HEK293T (cell line): Measurements from ENCODE around the gene ANKRD35.

ENCODE experiments used
- CTCF ChIA-PET: fragments of 350-600 bp; formaldehyde crosslinking; extraction: SDS; loops from one replicate; lab custom pipeline; 2021; ENCODE audit warnings: antibody characterized with exemption, inconsistent platforms; lab: Yijun Ruan, JAX
- POLR2A ChIA-PET: fragments of 350-600 bp; formaldehyde crosslinking; extraction: SDS; loops from one replicate; lab custom pipeline; 2020; ENCODE audit warnings: antibody characterized with exemption, inconsistent platforms; lab: Yijun Ruan, JAX
- DNase-seq: peaks from one replicate; pipeline ENCODE4 v3.0.0; 2012; ENCODE audit warnings: mixed read lengths; ENCODE audit errors: extremely low spot score
- ARNT ChIP-seq: fragments of 450-650 bp; IDR thresholded peaks from 2 replicates; pipeline ENCODE4 v1.6.1; 2017; ENCODE audit warnings: mild to moderate bottlenecking
- BHLHE40 ChIP-seq: fragments of 450-650 bp; IDR thresholded peaks from 2 replicates; pipeline ENCODE4 v1.6.1; 2016; ENCODE audit warnings: mild to moderate bottlenecking, moderate library complexity, borderline replicate concordance
- CTBP1 ChIP-seq: fragments of 450-650 bp; IDR thresholded peaks from 2 replicates; pipeline ENCODE4 v1.6.1; 2016; ENCODE audit warnings: borderline replicate concordance
- ELF4 ChIP-seq: fragments of 450-650 bp; IDR thresholded peaks from 2 replicates; pipeline ENCODE4 v1.6.1; 2017; ENCODE audit warnings: antibody characterized with exemption
- FOXA1 ChIP-seq: fragments of 450-650 bp; IDR thresholded peaks from 2 replicates; pipeline ENCODE4 v1.6.1; 2016; ENCODE audit warnings: mild to moderate bottlenecking
- FOXK2 ChIP-seq: fragments of 450-650 bp; IDR thresholded peaks from 2 replicates; pipeline ENCODE4 v1.6.1; 2016; ENCODE audit warnings: mild to moderate bottlenecking
- FOXM1 ChIP-seq: fragments of 450-650 bp; IDR thresholded peaks from 2 replicates; pipeline ENCODE4 v1.6.1; 2017; ENCODE audit warnings: mild to moderate bottlenecking, borderline replicate concordance
- HDGF ChIP-seq: fragments of 450-650 bp; IDR thresholded peaks from 2 replicates; pipeline ENCODE4 v1.6.1; 2017; ENCODE audit warnings: antibody characterized with exemption, borderline replicate concordance
- L3MBTL2 ChIP-seq: fragments of 450-650 bp; conservative IDR thresholded peaks from 2 replicates; pipeline ENCODE4 v1.6.1; 2016; ENCODE audit warnings: mild to moderate bottlenecking
- LEF1 ChIP-seq: fragments of 450-650 bp; IDR thresholded peaks from 2 replicates; pipeline ENCODE4 v1.6.1; 2017; ENCODE audit warnings: mild to moderate bottlenecking, borderline replicate concordance
- NFRKB ChIP-seq: fragments of 450-650 bp; IDR thresholded peaks from 2 replicates; pipeline ENCODE4 v1.6.1; 2016; ENCODE audit warnings: mild to moderate bottlenecking, moderate library complexity
- SP1 ChIP-seq: fragments of 450-650 bp; IDR thresholded peaks from 2 replicates; pipeline ENCODE4 v1.6.1; 2017
- SUZ12 ChIP-seq: fragments of 450-650 bp; IDR thresholded peaks from 2 replicates; pipeline ENCODE4 v1.6.1; 2016; ENCODE audit warnings: mild to moderate bottlenecking
- TARDBP ChIP-seq: fragments of 450-650 bp; IDR thresholded peaks from 2 replicates; pipeline ENCODE4 v1.6.1; 2016
- ZNF384 ChIP-seq: fragments of 450-650 bp; IDR thresholded peaks from 2 replicates; pipeline ENCODE4 v1.6.1; 2016
- TF ChIP-seq, protein P1 (sequence below): fragments of 450-650 bp; IDR thresholded peaks from 2 replicates; pipeline ENCODE4 v1.6.1; 2016

ANKRD35 gene

DNA sequence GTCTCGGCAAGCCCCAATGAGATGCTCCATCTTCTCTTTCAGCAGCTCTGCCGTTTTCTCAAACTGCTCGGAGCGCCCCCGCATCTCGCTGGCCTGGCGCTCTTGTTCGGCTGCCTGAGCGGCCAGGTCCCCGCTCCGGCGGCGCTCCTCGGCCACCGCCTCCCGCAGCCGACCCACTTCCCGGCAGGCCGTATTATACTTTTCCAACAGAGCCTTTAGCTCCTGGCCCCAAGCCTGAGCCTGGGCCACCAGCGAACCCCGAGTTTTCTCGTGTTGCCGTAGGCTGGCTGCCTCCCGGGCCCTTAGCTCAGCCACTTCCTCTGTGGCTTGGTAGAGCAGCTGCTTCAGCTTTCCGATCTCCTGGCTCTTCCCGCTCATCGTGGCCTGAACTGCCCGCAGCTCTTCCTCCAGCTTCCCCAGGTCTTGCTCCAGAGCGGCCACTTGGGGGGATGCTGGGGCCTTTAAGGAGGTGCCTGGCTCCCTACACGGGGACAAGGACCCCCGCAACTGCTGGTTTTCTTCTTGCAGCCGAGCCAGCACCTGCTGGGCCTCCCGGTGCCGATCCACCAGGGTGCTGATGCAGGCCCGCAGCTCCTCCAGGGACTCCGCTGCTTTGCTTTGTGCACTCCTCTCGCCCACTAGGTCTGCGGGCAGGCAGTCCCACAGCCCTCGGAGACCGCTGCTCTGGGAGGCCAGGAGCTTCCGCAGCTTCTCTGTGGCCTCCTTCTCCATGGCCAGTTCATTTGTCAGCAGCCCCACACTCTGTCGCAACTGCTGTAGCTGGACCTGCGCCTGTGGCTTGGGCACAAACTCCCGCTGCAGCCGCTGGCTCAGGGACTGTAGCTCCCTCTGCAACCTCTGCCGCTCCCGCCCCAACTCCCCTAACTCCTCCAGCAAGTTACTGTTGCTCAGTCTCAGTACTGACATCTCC, 13.4 kb downstream of the ANKRD35 start:
- TF ChIP-seq, protein P1, sequence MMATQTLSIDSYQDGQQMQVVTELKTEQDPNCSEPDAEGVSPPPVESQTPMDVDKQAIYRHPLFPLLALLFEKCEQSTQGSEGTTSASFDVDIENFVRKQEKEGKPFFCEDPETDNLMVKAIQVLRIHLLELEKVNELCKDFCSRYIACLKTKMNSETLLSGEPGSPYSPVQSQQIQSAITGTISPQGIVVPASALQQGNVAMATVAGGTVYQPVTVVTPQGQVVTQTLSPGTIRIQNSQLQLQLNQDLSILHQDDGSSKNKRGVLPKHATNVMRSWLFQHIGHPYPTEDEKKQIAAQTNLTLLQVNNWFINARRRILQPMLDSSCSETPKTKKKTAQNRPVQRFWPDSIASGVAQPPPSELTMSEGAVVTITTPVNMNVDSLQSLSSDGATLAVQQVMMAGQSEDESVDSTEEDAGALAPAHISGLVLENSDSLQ: no peak
- TF ChIP-seq NFRKB (no peak), BHLHE40 (no peak), CTBP1 (no peak), ARNT (no peak), HDGF (no peak), TARDBP (no peak), FOXA1 (no peak), ELF4 (no peak), FOXK2 (no peak), ZNF384 (no peak), SP1 (no peak), FOXM1 (no peak), L3MBTL2 (no peak)
- DNase-seq: no peak
- CTCF ChIA-PET: interaction anchor here (0.5 to 2.0 kb wide), 2 partner anchors 10 to 13 kb away, joined by 5 to 6 read pairs; partner anchors contain the start of gene PIAS3
- POLR2A ChIA-PET: interaction anchor here (1.1 to 2.3 kb wide), 5 partner anchors 12 to 48 kb away, joined by 3 to 21 read pairs (median 5); partner anchors contain the start of genes PIAS3, POLR3C and RNF115

DNA sequence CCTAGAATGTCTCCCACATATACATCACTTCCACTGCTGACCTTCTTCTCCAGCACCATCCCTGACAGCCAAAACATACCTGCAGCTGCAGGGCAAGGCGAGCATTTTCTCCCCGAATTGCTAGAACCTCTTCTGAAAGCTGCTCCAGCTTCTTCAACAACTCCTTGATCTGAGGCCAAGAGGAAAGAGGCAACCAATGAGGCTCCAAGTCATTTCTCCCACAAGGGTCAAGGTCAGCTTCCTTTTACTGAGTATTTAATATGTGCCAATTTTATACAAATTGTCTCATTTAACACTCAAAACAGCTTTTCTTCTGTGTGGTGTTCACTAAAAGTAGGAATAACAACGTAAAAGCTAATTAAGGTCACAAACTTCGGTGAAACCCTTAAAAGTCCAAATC, 17.4 kb downstream of the ANKRD35 start:
- TF ChIP-seq FOXA1 (no peak), ELF4 (no peak), ZNF384 (no peak), LEF1 (no peak), ARNT (no peak), TARDBP (no peak), FOXK2 (no peak), CTBP1 (no peak), FOXM1 (no peak), BHLHE40 (no peak), SP1 (no peak), SUZ12 (no peak), HDGF (no peak), L3MBTL2 (no peak), NFRKB (no peak)
- TF ChIP-seq, protein P1: no peak
- POLR2A ChIA-PET: interaction anchor here (1.4 kb wide), 1 partner anchor 9 kb away, joined by 8 read pairs; the partner anchor contains the start of gene PIAS3
- CTCF ChIA-PET: interaction anchor here (0.7 kb wide), 1 partner anchor 41 kb away, joined by 4 read pairs; no protein-coding TSS in a partner anchor
- no peak for DNase-seq

DNA sequence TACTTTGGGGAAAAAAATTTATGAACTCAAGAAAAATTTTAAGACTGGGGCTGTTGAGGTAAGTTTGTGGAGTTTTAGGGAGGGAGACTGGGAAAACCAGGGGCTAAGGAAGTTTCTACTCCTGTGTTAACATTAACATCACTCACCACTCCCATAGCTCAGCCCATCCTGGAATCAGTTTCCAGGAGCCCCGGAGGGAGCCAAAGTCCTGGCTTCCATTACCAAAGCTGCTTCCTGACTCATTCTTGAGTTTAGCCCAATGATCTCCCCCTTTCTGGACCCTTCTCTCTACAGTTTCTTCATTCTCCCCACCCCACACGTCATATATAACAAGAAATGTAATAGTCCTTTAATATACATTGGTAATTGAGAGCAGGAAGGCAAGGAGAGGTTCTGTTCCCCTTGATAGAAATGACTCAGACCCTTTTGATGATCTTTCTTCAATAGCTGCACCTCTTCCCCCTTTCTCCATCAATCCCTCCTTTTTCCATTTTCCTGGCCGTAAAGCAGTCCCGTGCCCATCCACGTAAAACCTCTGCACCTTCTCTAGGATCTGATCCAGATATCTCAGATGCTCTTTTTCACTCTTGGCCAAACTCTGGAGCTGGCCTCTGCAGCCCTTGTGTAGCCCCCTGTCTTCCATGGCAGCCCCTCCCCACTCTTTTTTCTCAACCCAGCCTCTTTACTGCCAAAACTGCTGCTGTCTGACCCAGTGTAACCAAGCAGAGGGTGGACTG, 22.2 kb downstream of the ANKRD35 start:
- ChIA-PET CTCF (interaction anchor here (0.6 to 1.7 kb wide), 3 partner anchors 16 to 126 kb away, joined by 4 to 7 read pairs (median 6); partner anchors contain the start of gene NUDT17), POLR2A (no interaction called here)
- TF ChIP-seq SP1 (no peak), ELF4 (no peak), BHLHE40 (no peak), FOXM1 (no peak), LEF1 (no peak), SUZ12 (no peak), FOXK2 (no peak), L3MBTL2 (no peak), ARNT (no peak), HDGF (no peak), TARDBP (no peak), ZNF384 (no peak)
- TF ChIP-seq, protein P1: no peak
- DNase-seq: no peak

DNA sequence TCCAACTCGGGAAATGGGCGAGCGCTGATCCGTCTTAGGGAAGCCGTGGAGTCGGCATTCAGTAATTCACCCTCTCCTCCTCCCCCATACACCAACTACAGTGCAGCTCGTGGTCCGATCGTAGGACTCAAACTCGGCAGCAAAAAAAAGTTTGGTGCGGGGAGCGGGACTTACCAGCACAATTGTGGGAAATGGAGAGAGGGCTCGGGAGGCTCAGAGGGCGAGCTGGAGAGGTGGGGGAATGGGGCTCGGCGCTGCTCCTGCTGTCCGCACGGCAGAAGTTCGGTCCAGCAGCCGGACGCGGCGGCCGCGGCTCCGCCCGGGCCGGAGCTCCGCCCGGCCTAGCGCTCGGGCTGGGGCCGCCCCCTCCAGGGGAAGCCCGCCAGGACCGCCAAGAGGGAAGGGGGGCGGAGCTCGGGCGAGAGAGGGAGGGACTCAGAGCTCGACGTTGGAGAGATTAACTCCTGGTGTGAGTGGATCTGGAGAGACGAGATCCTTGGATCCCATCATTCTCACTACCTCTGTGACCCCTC, 26.1 kb downstream of the ANKRD35 start:
- ChIA-PET CTCF (interaction anchor here (0.9 to 5.6 kb wide), 8 partner anchors 13 to 154 kb away, joined by 3 to 97 read pairs (median 3); partner anchors contain the start of genes ITGA10 and NUDT17), POLR2A (interaction anchor here (0.7 to 4.7 kb wide), 28 partner anchors 8 to 178 kb away, joined by 3 to 86 read pairs (median 8); partner anchors contain the start of genes ANKRD34A, ANKRD35, LIX1L and NUDT17)
- TF ChIP-seq ZNF384 (no peak), L3MBTL2 (peak; percentile 58), FOXM1 (peak; percentile 69; the same call in 1 of the 2 replicates), CTBP1 (no peak), FOXA1 (no peak), ELF4 (no peak)
- DNase-seq: peak; percentile 93

DNA sequence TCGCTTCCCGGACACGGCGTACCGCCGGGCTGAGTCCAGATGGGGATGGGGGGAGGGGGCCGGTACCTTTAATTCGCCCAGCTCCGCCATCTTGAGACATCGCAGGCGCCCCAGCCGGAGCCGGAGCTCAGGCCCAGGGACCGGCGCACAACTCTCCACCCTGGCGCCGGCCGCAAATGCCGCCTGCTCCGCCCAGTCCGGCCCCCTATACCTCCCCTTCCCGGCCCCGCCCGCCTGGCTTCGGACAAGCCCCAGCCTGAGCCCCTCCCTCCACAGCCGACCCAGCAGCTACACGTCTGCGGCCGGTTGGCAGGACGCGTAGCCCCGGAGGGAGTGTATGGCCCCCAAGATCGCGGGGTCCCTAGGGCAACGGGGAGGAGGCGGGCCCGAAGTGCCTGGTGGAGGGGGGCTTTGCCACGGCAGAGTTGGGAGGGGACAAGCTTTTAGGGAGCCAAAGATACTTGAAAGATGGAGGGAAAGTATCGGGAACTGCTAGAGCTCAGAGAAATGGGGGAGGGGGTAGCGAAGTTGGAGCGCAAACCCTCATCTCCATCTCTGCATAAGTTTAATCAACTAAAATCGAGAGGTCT, 26.7 kb downstream of the ANKRD35 start, which contains the start of gene PIAS3:
PIAS3 (minus strand) TSS at position 181 of the 590 bp plus-strand sequence; CDS start at position 90, 91 bp downstream.
- POLR2A ChIA-PET: interaction anchor here (0.8 to 4.7 kb wide), 31 partner anchors 9 to 193 kb away, joined by 3 to 86 read pairs (median 7); partner anchors contain the start of genes ANKRD34A, ANKRD35, LIX1L and NUDT17
- CTCF ChIA-PET: interaction anchor here (0.6 to 5.6 kb wide), 10 partner anchors 12 to 155 kb away, joined by 3 to 97 read pairs (median 3); partner anchors contain the start of genes ITGA10 and NUDT17
- peak; percentile 98 for DNase-seq
- TF ChIP-seq HDGF (peak; percentile 86), BHLHE40 (no peak), FOXA1 (no peak), L3MBTL2 (no peak), FOXM1 (0 out of 2 replicates have a peak, but pooled peaks have one; percentile 3)
